GM21367 (cell line): ENCODE measurements around the gene PRPF6.
"Not testable (repeated sequence)": the region's sequence is repeated elsewhere in the genome, so short reads cannot be mapped to it uniquely, and the experiment has no call there.

Experiments
- ATAC-seq: cut with Tn5 transposase; IDR thresholded peaks from one replicate; pipeline ENCODE4 v1.9.1; 2021; ENCODE audit not compliant: unreplicated experiment

PRPF6 gene

GRCh38 chr20:64010711-64011237 is 29.8 kb downstream of the PRPF6 start:
- no peak for ATAC-seq

GRCh38 chr20:64011366-64011779 is 30.4 kb downstream of the PRPF6 start:
- ATAC-seq, result no peak

- not testable (repeated sequence) for ATAC-seq
These were observed 31.6 kb downstream of the PRPF6 start for GRCh38 chr20:64012385-64013154.

- ATAC-seq, result no peak
These were observed 34.7 kb downstream of the PRPF6 start for GRCh38 chr20:64015635-64016034.

GRCh38 chr20:64021124-64021975 is 40.4 kb downstream of the PRPF6 start:
- no peak for ATAC-seq

- ATAC-seq, result no peak
These were observed 41.9 kb downstream of the PRPF6 start for GRCh38 chr20:64022671-64023360.

GRCh38 chr20:64023361-64024140 is 42.6 kb downstream of the PRPF6 start:
- no peak for ATAC-seq

- no peak for ATAC-seq
These were observed 43.4 kb downstream of the PRPF6 start for GRCh38 chr20:64024141-64024990.

- no peak for ATAC-seq
These were observed 44.3 kb downstream of the PRPF6 start for GRCh38 chr20:64025101-64025825.

GRCh38 chr20:64025826-64026412 is 45.0 kb downstream of the PRPF6 start:
- no peak for ATAC-seq

- no peak for ATAC-seq
These were observed 47.2 kb downstream of the PRPF6 start for GRCh38 chr20:64027981-64028685.

- no peak for ATAC-seq
These were observed 48.6 kb downstream of the PRPF6 start for GRCh38 chr20:64029293-64030117.

GRCh38 chr20:64030371-64031134 is 49.6 kb downstream of the PRPF6 start:
- ATAC-seq, result no peak

GRCh38 chr20:64031822-64032314 is 50.9 kb downstream of the PRPF6 start:
- ATAC-seq, result no peak

- ATAC-seq, result no peak
These were observed 52.0 kb downstream of the PRPF6 start for GRCh38 chr20:64032706-64033624.
